ENCODE results near the gene DPYSL4.

Gene DPYSL4

DNA sequence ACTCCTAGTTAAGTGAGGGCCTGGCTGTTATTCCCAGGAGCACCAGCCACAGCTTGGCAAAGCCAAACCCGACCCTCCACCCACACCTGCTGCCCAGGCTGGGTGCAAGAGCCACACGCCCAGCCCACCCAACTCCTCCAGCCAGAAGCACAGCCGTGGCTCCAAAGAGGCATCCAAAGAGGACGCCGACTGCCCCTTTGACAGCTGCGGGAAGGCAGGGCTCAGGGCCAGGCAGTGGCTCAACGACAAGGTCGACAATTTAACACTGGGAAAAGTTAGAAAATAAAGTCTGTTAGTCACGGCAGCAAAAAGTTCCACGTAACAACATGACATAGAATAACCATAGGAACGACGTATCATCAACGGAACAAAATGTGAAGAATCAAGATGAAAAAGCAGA lies 54.3 kb downstream of the DPYSL4 start:
- no peak for DNase-seq (ENCODE audit: low spot score)

DNA sequence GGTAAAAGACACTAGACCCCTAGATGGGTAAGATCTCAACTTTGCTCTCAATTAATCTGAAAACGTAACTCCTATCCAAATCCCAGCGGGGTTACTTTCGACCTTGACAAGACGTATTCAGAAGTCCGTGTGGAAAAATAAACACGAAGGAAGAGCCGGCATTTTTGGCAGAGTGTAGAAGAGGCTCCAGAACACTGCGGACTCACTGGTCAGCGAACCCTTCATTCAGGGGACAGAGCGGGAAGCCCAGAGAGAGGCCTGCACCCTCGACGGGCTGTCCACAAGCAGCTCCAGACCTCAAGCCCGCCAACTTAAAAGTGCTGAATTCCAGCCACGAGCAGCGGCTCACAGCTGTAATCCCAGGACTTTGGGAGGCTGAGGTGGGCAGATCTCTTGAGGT lies 54.7 kb downstream of the DPYSL4 start:
- DNase-seq (ENCODE audit: low spot score), result no peak

- no peak for DNase-seq (ENCODE audit: low spot score)
Observed at GRCh38 chr10:132242103-132242840, 55.5 kb downstream of the DPYSL4 start.

GRCh38 chr10:132243141-132243540 lies 56.4 kb downstream of the DPYSL4 start:
- no peak for DNase-seq (ENCODE audit: low spot score)

GRCh38 chr10:132243626-132244025 lies 56.9 kb downstream of the DPYSL4 start:
- DNase-seq (ENCODE audit: low spot score), result no peak

DNA sequence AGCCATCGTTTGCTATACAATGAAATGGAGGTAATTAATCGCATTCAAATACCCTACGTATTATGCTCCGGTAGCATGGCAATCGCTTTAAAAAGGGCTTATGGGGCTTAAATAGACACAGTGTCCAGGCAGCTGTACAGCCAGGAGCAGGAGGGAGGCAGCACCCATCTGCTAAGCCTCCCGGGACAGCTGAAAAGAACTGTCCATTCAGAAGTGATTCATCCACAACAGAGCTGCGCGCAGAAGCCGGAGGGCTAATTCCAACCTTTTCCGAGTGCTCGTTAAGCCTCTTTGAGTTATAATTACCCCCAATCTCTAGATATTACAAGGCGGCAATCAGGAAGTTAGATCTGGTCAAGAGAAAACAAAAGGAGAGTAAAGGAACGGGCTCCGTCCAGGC lies 58.3 kb downstream of the DPYSL4 start:
- DNase-seq (ENCODE audit: low spot score), result no peak

DNA sequence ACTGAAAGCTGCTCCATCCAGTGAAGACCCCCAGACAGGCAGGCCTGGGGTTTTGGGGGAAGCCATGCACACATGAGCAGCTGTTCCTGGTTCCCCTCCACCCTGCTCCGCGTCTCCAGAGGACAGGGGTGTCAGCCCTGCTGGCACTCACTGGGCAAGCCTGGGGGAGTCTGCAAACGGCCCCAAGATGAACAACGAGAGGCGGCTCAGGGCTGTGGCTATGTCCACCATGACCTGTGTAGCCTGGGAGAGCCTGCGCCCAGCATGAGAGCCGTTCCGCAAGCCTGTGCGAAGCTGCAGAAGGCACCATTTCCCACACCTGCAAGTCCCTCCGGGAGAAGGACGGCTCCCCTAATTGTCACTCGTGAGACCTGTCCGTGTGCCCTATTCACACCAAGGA lies 59.5 kb downstream of the DPYSL4 start:
- DNase-seq (ENCODE audit: low spot score), result no peak

DNA sequence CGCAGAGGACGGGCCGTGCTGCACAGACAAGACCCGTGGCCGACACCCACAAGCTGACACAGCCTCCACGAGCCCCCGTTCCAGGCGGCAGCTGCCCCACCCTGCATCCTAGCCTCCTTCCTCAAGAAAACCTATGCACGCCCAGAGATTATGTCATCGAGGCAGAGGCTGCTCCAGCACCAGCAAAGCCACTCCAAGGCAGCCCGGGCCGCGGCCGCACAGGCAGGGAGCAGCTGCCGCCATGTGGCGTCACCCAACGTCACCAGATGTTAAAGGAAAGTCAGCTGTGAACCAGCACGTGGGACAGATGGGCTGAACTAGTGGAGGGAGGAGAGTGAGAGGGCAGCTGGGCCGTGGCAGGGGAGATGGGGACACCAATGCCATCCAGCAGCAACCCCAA lies 61.2 kb downstream of the DPYSL4 start:
- DNase-seq (ENCODE audit: low spot score), result peak; percentile 70

DNA sequence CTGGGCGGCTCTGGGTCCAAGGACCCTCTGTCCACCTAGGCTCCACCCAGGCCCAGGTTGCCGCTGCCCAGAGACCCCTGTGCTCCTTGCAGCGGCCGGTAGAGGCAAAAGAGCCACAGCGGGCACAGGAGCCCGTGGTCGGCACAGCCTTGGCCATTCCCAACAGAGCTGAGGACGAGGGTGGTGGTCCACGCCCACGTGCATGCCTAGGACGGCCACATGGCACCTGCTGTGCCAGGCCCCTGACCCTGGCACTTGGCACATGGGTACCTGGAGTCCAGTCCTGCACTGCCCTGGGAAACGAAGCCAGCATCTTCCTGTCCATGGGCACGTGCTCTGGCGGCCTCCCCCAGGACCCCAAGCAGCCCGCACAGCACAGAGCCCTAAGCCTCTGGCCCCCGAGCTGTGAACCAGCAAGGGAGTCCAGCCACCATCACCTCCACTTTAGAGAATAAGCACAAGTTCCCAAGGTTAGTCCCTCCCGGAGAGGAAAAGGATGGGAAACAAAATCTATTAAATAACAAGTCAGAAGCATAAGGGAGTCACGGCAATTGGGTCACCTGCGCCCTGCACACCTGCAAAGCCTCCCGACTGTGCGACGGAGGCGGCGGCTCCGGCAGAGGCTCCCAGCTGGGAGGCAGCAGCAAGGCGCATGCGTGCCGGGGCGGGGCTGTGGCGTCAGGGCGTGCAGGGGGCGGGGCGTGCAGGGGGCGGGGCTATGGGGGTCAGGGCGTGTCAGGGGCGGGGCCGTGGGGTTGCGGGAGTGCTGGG lies 61.9 kb downstream of the DPYSL4 start:
- peak; percentile 52 for DNase-seq (ENCODE audit: low spot score)

GRCh38 chr10:132249226-132249724 lies 62.5 kb downstream of the DPYSL4 start:
- DNase-seq (ENCODE audit: low spot score), result no peak

GRCh38 chr10:132249824-132250375 lies 63.2 kb downstream of the DPYSL4 start:
- DNase-seq (ENCODE audit: low spot score), result no peak

GRCh38 chr10:132250481-132251475 lies 64.0 kb downstream of the DPYSL4 start:
- no peak for DNase-seq (ENCODE audit: low spot score)

GRCh38 chr10:132251928-132252327 lies 65.2 kb downstream of the DPYSL4 start:
- DNase-seq (ENCODE audit: low spot score), result no peak

DNA sequence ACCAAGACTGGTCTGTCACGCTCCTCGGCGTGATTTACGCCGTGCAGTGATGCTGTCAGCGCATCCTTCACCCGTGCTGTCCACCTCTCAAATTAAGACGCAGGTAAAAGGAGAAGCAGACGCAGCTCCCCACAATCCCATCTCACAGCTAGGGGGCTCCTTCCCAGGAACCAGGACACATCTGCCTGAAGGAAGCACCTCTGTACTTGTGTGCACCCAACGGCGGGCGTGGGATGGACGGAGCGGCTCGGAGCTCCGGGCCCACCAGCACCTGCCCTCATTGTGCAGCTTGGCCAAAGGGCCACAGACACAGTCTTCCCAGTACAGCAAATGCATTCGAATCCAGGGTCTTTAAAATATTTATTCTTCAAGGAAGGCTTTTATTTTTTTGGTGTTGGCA lies 65.7 kb downstream of the DPYSL4 start:
- no peak for DNase-seq (ENCODE audit: low spot score)

GRCh38 chr10:132253092-132253687 lies 66.4 kb downstream of the DPYSL4 start:
- DNase-seq (ENCODE audit: low spot score), result no peak

DNA sequence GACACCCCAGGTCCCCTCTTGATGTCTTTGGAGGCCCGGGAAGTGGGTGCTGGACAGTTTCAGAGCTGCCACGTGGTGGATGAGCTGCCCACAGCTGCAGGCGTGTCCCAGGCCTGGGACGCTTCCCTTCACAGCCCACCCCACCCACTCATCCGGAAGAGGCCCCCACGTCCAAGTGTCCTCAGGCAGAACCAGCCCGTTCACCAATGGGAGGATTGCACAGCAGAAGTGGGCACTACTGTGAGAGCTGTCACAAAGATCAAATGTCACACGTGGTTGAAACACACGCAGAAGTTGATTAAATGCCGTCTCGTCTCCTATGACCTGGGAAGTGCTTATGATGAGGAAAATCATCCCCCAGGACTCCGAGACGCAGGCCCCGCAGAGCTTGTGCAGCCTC lies 68.1 kb downstream of the DPYSL4 start:
- DNase-seq (ENCODE audit: low spot score), result no peak
